ENCODE measurements around the gene GC. TPM values are rescaled to one million over a fixed set of nuclear protein-coding genes. Genes with fewer than 3 reads are reported as not detected.

The GC gene
- not detected for total RNA-seq

- TF ChIP-seq CTCF (IDR thresholded peaks at IDR 0.05; ENCODE audit: low read depth): no peak
These were observed at the start of gene GC for GRCh38 chr4:71783972-71784371. TSS of gene GC (minus strand) at chr4:71784079. CDS start at chr4:71784018, 61 bp downstream.

GRCh38 chr4:71833232-71833900 lies 49.5 kb upstream of the GC start:
- TF ChIP-seq CTCF (IDR thresholded peaks at IDR 0.05; ENCODE audit: low read depth): no peak

DNA sequence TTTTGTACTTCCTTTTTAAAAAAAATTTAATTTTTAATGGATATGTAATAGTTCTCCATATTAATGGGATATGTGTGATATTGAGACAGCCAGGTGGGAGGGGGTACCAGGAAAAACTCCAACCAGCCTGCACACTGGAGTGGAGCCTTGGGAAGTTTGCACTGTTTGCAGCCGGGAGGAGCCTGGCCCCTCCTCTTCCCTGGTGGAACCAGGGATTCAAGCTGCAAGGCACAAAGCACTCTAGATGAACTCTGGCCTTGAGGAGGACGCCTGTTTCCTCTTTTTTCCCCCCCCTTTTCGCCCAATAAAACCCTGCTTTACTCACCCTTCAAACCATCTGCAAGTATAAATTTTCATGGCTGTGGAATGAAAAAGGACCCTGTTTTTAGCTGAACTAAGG lies 48.2 kb upstream of the GC start:
- TF ChIP-seq CTCF (IDR thresholded peaks at IDR 0.05; ENCODE audit: low read depth): no peak

GRCh38 chr4:71830497-71831190 lies 46.8 kb upstream of the GC start:
- TF ChIP-seq CTCF (IDR thresholded peaks at IDR 0.05; ENCODE audit: low read depth): no peak

DNA sequence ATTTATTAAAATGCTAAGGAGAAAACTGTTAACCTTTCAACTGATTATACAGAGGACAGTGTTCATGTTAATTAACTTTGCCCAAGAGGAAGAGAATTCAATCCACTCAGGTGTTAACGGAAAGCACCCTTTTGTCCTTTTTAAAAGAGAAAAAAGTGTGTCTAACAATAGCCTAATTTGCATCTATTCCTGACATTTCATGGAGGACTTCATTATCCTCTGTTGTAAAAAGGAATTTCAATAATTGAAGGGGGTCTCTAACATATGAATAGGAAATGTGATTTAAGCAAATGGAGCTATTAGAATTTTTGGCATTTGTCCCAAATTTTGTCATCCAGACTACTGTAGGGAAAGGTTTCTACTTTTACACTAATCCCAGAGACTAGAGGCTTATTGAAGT lies 44.6 kb upstream of the GC start:
- no peak for TF ChIP-seq CTCF (IDR thresholded peaks at IDR 0.05; ENCODE audit: low read depth)

- TF ChIP-seq CTCF (IDR thresholded peaks at IDR 0.05; ENCODE audit: low read depth): no peak
These were observed 43.9 kb upstream of the GC start for GRCh38 chr4:71827826-71828225.

- TF ChIP-seq CTCF (IDR thresholded peaks at IDR 0.05; ENCODE audit: low read depth): no peak
These were observed 32.9 kb upstream of the GC start for GRCh38 chr4:71816676-71817303.

Measured in subcutaneous adipose tissue (tissue), 4 donors.